ENCODE measurements around the gene TMEM54. TPM values are rescaled to one million over a fixed set of nuclear protein-coding genes. Genes with fewer than 3 reads are reported as not detected.

Gene TMEM54
- total and polyA plus RNA-seq, 2 donors (not counting 1 experiment from before 2014, with no cell fraction given): 0.13 TPM; not detected in 1

DNA sequence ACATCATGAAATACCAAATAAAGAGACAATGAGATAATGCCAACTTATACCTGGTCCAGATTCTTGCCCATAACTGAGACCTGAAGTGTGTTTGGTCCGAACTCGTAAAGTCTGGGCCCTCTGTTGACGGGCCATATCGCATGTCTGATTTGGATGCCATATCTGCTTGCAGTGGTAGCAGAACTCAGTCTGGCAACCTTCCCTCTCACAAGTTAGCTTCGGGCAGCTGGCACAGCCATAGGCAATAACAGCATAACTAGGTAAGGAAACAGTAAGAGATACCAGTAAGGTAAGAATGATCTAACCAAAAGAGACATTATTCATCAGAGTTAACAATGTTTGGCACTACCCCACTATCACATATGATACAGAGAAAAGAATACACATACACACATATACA, 48.3 kb upstream of the TMEM54 start:
- peaks cover 0 to 5% (median 0%) of the 10 kb centered on the region in 3 donors for H3K9me3 ChIP-seq (ENCODE audit: control extremely low read depth in 1 of 3, control insufficient read depth in 2 of 3, insufficient read depth in 1 of 3, low read length in 2 of 3)
- TF ChIP-seq, protein P1, sequence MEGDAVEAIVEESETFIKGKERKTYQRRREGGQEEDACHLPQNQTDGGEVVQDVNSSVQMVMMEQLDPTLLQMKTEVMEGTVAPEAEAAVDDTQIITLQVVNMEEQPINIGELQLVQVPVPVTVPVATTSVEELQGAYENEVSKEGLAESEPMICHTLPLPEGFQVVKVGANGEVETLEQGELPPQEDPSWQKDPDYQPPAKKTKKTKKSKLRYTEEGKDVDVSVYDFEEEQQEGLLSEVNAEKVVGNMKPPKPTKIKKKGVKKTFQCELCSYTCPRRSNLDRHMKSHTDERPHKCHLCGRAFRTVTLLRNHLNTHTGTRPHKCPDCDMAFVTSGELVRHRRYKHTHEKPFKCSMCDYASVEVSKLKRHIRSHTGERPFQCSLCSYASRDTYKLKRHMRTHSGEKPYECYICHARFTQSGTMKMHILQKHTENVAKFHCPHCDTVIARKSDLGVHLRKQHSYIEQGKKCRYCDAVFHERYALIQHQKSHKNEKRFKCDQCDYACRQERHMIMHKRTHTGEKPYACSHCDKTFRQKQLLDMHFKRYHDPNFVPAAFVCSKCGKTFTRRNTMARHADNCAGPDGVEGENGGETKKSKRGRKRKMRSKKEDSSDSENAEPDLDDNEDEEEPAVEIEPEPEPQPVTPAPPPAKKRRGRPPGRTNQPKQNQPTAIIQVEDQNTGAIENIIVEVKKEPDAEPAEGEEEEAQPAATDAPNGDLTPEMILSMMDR (IDR thresholded peaks at IDR 0.05): no peak
- TF ChIP-seq EZH2 (IDR thresholded peaks at IDR 0.05; ENCODE audit: borderline replicate concordance, insufficient read depth, low read depth, low read length, poor library complexity, severe bottlenecking): no peak
- H3K36me3 ChIP-seq (replicated peaks in 1 of 2; ENCODE audit: control extremely low read depth in 1 of 2, control insufficient read depth in 1 of 2, extremely low read depth in 1 of 2, insufficient read depth in 2 of 2, low read length in 1 of 2): peaks cover 13 to 35% of the 10 kb centered on the region in 2 experiments
- no peaks in the 10 kb centered on the region for H3K27me3 ChIP-seq (replicated peaks in 1 of 4; ENCODE audit: control extremely low read depth in 1 of 4, control insufficient read depth in 3 of 4, insufficient read depth in 4 of 4, low read length in 3 of 4)
- H3K79me2 ChIP-seq (ENCODE audit: control insufficient read depth, insufficient read depth, low read length): peaks cover 38% of the 10 kb centered on the region
- no peak for DNase-seq
- 100% methylated on average over 3 of the region's 5 CpGs for WGBS (ENCODE audit: insufficient coverage)
- H3K9ac ChIP-seq (ENCODE audit: low read length): no peak overlapping the region
- ATAC-seq (ENCODE audit: low read depth): no peak
- peaks cover 30% of the 10 kb centered on the region for H4K20me1 ChIP-seq (ENCODE audit: control insufficient read depth, insufficient read depth, low read length, poor library complexity, severe bottlenecking)
- Mint-ChIP-seq H3K27ac (no peak overlapping the region), H3K27me3 (no peaks in the 10 kb centered on the region), H3K9me3 (ENCODE audit: insufficient read depth) (no peaks in the 10 kb centered on the region), H3K4me3 (peak overlapping the region; percentile 16), H3K4me1 (peaks cover 26% of the 10 kb centered on the region)
- CTCF ChIA-PET: interaction anchor here (0.7 to 2.1 kb wide), 4 partner anchors 12 to 232 kb away, joined by 3 to 8 read pairs (median 3); partner anchors contain the start of gene TRIM62
- POLR2A ChIA-PET: no interaction called here
- H2AFZ ChIP-seq (ENCODE audit: insufficient read depth, low read depth, low read length, poor library complexity, severe bottlenecking): no peak overlapping the region
- H3K4me2 ChIP-seq (replicated peaks; ENCODE audit: low read depth, low read length, poor library complexity, severe bottlenecking): no peak overlapping the region
- no peak overlapping the region for H3K4me3 ChIP-seq (ENCODE audit: control extremely low read depth in 1 of 5, extremely low read depth in 1 of 5, insufficient read depth in 1 of 5, low read depth in 2 of 5, low read length in 4 of 5)
- peaks cover 6 to 8% of the 10 kb centered on the region in 2 donors for H3K4me1 ChIP-seq (ENCODE audit: control insufficient read depth in 2 of 2, insufficient read depth in 2 of 2, low read length in 2 of 2)
- H3K27ac ChIP-seq (ENCODE audit: low read length in 2 of 2): no peak overlapping the region
- intact Hi-C loops (cut with micrococcal nuclease): loop anchor here (5.0 kb wide), 1 partner anchor 43 kb away; no protein-coding TSS in a partner anchor

DNA sequence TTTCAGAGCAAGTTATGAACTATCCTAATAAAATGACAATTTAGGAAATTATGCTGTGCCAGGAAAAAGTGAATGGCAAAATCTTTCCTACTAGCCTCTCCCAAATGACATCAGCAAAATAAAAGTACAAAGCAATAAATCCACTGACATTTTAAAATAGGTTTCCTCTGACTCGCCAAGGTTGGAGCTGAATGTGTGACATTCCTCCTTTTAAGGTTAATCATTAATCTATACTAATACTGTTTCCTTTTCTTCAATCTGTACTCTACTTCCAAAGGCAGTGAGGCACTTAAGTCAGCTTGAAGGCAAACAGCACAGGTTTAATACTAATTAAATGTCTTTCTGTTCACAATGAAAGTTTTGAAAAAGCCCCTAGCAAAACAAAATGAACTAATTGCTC, 47.7 kb upstream of the TMEM54 start:
- no peaks in the 10 kb centered on the region for H3K9me3 Mint-ChIP-seq (ENCODE audit: insufficient read depth)
- H3K4me2 ChIP-seq (replicated peaks; ENCODE audit: low read depth, low read length, poor library complexity, severe bottlenecking): no peak overlapping the region
- POLR2A ChIA-PET: no interaction called here

More for the DNA sequence above, 47.7 kb upstream of the TMEM54 start:
- H3K36me3 ChIP-seq (replicated peaks in 1 of 2; ENCODE audit: control extremely low read depth in 1 of 2, control insufficient read depth in 1 of 2, extremely low read depth in 1 of 2, insufficient read depth in 2 of 2, low read length in 1 of 2): peaks cover 13 to 41% of the 10 kb centered on the region in 2 experiments
- TF ChIP-seq, protein P1 (IDR thresholded peaks at IDR 0.05): no peak
- no peak for TF ChIP-seq EZH2 (IDR thresholded peaks at IDR 0.05; ENCODE audit: borderline replicate concordance, insufficient read depth, low read depth, low read length, poor library complexity, severe bottlenecking)
- H3K9me3 ChIP-seq (ENCODE audit: control extremely low read depth in 1 of 3, control insufficient read depth in 2 of 3, insufficient read depth in 1 of 3, low read length in 2 of 3): peaks cover 0 to 5% (median 0%) of the 10 kb centered on the region in 3 donors
- no peaks in the 10 kb centered on the region for H3K27me3 Mint-ChIP-seq
- WGBS (ENCODE audit: insufficient coverage): 100% methylated on average over 1 of the region's 1 CpG
- CTCF ChIA-PET: interaction anchor here (0.7 to 2.1 kb wide), 4 partner anchors 11 to 137 kb away, joined by 3 to 8 read pairs (median 3); no protein-coding TSS in a partner anchor
- no peak overlapping the region for H3K27ac Mint-ChIP-seq
- no peak overlapping the region for H3K4me3 Mint-ChIP-seq
- peaks cover 26% of the 10 kb centered on the region for H4K20me1 ChIP-seq (ENCODE audit: control insufficient read depth, insufficient read depth, low read length, poor library complexity, severe bottlenecking)
- H3K27me3 ChIP-seq (replicated peaks in 1 of 4; ENCODE audit: control extremely low read depth in 1 of 4, control insufficient read depth in 3 of 4, insufficient read depth in 4 of 4, low read length in 3 of 4): no peaks in the 10 kb centered on the region
- H3K9ac ChIP-seq (ENCODE audit: low read length): no peak overlapping the region
- no peak for ATAC-seq (ENCODE audit: low read depth)
- H3K79me2 ChIP-seq (ENCODE audit: control insufficient read depth, insufficient read depth, low read length): peaks cover 32% of the 10 kb centered on the region
- no peak overlapping the region for H3K27ac ChIP-seq (ENCODE audit: low read length in 2 of 2)
- DNase-seq: no peak
- no peak overlapping the region for H3K4me3 ChIP-seq (ENCODE audit: control extremely low read depth in 1 of 5, extremely low read depth in 1 of 5, insufficient read depth in 1 of 5, low read depth in 2 of 5, low read length in 4 of 5)
- H3K4me1 ChIP-seq (ENCODE audit: control insufficient read depth in 2 of 2, insufficient read depth in 2 of 2, low read length in 2 of 2): peaks cover 6 to 8% of the 10 kb centered on the region in 2 donors
- no peak overlapping the region for H2AFZ ChIP-seq (ENCODE audit: insufficient read depth, low read depth, low read length, poor library complexity, severe bottlenecking)
- peaks cover 24% of the 10 kb centered on the region for H3K4me1 Mint-ChIP-seq
- intact Hi-C loops (cut with micrococcal nuclease): loop anchor here (5.0 kb wide), 1 partner anchor 43 kb away; no protein-coding TSS in a partner anchor
